Liver (tissue), 9 donors: ENCODE data around the gene FARP1. TPM values are rescaled to one million over a fixed set of nuclear protein-coding genes. Genes with fewer than 3 reads are reported as not detected.
A peak's percentile ranks its signal among the peaks of the same experiment; 100 is the strongest.

ENCODE experiments used
- DNase-seq: peaks from one replicate; pipeline ENCODE4 v3.0.0-alpha.2; 2017; ENCODE audit warnings: low spot score
- H3K27ac ChIP-seq, 2 donors: one replicate each; pipeline ENCODE4 v1.7.0; 2013; ENCODE audit warnings: inconsistent platforms in 2 of 2, low read length in 2 of 2, control low read depth in 1 of 2, low read depth in 1 of 2, mild to moderate bottlenecking in 1 of 2
- H3K27me3 ChIP-seq, 4 donors: one replicate each; pipeline versions ENCODE4 v1.6.1 to v1.7.0; 2013; ENCODE audit warnings: low read length in 3 of 4, inconsistent platforms in 1 of 4, mild to moderate bottlenecking in 1 of 4, moderate library complexity in 1 of 4; ENCODE audit not compliant: control insufficient read depth in 4 of 4, insufficient read depth in 4 of 4
- H3K36me3 ChIP-seq, 4 donors: one replicate each; pipeline versions ENCODE4 v1.6.1 to v1.7.0; 2013; ENCODE audit warnings: low read length in 3 of 4, mild to moderate bottlenecking in 3 of 4, low read depth in 1 of 4, moderate library complexity in 1 of 4; ENCODE audit not compliant: control insufficient read depth in 4 of 4, insufficient read depth in 3 of 4
- H3K4me1 ChIP-seq, 4 donors: one replicate each; pipeline versions ENCODE4 v1.6.1 to v1.7.0; 2013; ENCODE audit warnings: low read length in 3 of 4, mild to moderate bottlenecking in 3 of 4, moderate library complexity in 1 of 4; ENCODE audit not compliant: control insufficient read depth in 4 of 4, insufficient read depth in 4 of 4
- H3K4me3 ChIP-seq, 3 donors: one replicate each; pipeline versions ENCODE4 v1.6.1 to v1.7.0; 2013; ENCODE audit warnings: low read length in 3 of 3, control low read depth in 1 of 3, low read depth in 1 of 3, mild to moderate bottlenecking in 1 of 3
- H3K9ac ChIP-seq, 2 donors: one replicate each; pipeline ENCODE4 v1.7.0; 2013; ENCODE audit warnings: low read length in 2 of 2, mild to moderate bottlenecking in 2 of 2, moderate library complexity in 2 of 2, control low read depth in 1 of 2, low read depth in 1 of 2
- H3K9me3 ChIP-seq, 4 donors: one replicate each; pipeline versions ENCODE4 v1.6.1 to v1.7.0; 2013; ENCODE audit warnings: low read length in 3 of 4; ENCODE audit not compliant: control insufficient read depth in 4 of 4
- ATF3 ChIP-seq: IDR thresholded peaks from 2 replicates; pipeline ENCODE4 v1.6.1; 2016; ENCODE audit warnings: antibody characterized with exemption
- CTCF ChIP-seq: fragments of 150-350 bp; IDR thresholded peaks from 2 replicates; pipeline ENCODE4 v1.5.1; 2017; ENCODE audit warnings: improper control_type of control experiment, low read depth, low read length; ENCODE audit not compliant: missing input control
- EGR1 ChIP-seq, 2 donors: IDR thresholded peaks; 2 replicates each; pipeline ENCODE4 v1.6.1; 2016 to 2018; ENCODE audit warnings: antibody characterized with exemption in 2 of 2, low read depth in 2 of 2
- FOXA1 ChIP-seq: IDR thresholded peaks from 2 replicates; pipeline ENCODE4 v1.6.1; 2016; ENCODE audit warnings: antibody characterized with exemption
- HNF4A ChIP-seq, 2 donors: conservative IDR thresholded peaks; 2 replicates each; pipeline ENCODE4 v1.6.1; 2016; ENCODE audit warnings: antibody characterized with exemption in 2 of 2, mild to moderate bottlenecking in 2 of 2
- MAX ChIP-seq: IDR thresholded peaks from 2 replicates; pipeline ENCODE4 v1.6.1; 2016; ENCODE audit warnings: antibody characterized with exemption
- NR2F2 ChIP-seq: IDR thresholded peaks from 2 replicates; pipeline ENCODE4 v1.6.1; 2016; ENCODE audit warnings: antibody characterized with exemption
- REST ChIP-seq: IDR thresholded peaks from 2 replicates; pipeline ENCODE4 v1.6.1; 2016; ENCODE audit warnings: antibody characterized with exemption, mild to moderate bottlenecking
- RXRA ChIP-seq, 2 donors: IDR thresholded peaks; 2 replicates each; pipeline ENCODE4 v1.6.1; 2017 to 2018; ENCODE audit warnings: antibody characterized with exemption in 2 of 2, mild to moderate bottlenecking in 1 of 2
- YY1 ChIP-seq: IDR thresholded peaks from 2 replicates; pipeline ENCODE4 v1.6.1; 2016; ENCODE audit warnings: antibody characterized with exemption, mild to moderate bottlenecking
- ZBTB33 ChIP-seq: IDR thresholded peaks from 2 replicates; pipeline ENCODE4 v1.6.1; 2016; ENCODE audit warnings: antibody characterized with exemption
- whole genome bisulfite sequencing: extraction: QIAGEN DNeasy Blood & Tissue Kit; methylation state at CpG from one replicate; pipeline ENCODE4 v1.1.7; 2013; 5-methylcytosine and 5-hydroxymethylcytosine counted together
- polyA plus RNA-seq, 2 donors: library from polyadenylated mRNA; stranded (reverse) in 1 of 2; unstranded in 1 of 2; fragments of 200-250 nt in 1 of 2; fragments of >200 nt in 1 of 2; fragmentation: Nextera tagmentation in 1 of 2; extraction: Ambion mirVana in 1 of 2; gene quantifications; one replicate each; pipeline versions ENCODE4 v1.2.1 to v1.2.3, GENCODE V29; 2013 to 2015
- total RNA-seq, 2 donors: library from RNA; depleted of rRNA; stranded (reverse); fragments of >200 nt; gene quantifications; one replicate each; pipeline ENCODE4 v1.2.3, GENCODE V29; 2014
- donor health status: healthy.
- donor health status: healthy.
- donor health status: healthy.
- donor health status: healthy.
- donor health status: healthy.

The FARP1 gene
- total and polyA plus RNA-seq, 4 donors: 28.4 to 62.6 (median 39.8) TPM

GRCh38 chr13:98279473-98280175, 136.7 kb downstream of the FARP1 start:
- no peaks in the 10 kb centered on the region for H3K9me3 ChIP-seq
- 85% methylated on average over 13 of the region's 13 CpGs for WGBS
- no peaks in the 10 kb centered on the region for H3K27me3 ChIP-seq
- H3K36me3 ChIP-seq: no peaks in the 10 kb centered on the region
- TF ChIP-seq MAX (no peak), REST (no peak), ZBTB33 (no peak), RXRA (IDR thresholded peaks at IDR 0.05) (no peak), EGR1 (IDR thresholded peaks at IDR 0.05; ENCODE audit: low read depth in 2 of 2) (no peak), HNF4A (conservative IDR thresholded peaks at IDR 0.05) (no peak), CTCF (no peak), ATF3 (no peak), YY1 (no peak)
- H3K27ac ChIP-seq: no peak overlapping the region
- no peak for DNase-seq
- H3K9ac ChIP-seq: no peak overlapping the region
- no peak overlapping the region for H3K4me3 ChIP-seq
- peaks cover 7 to 24% (median 18%) of the 10 kb centered on the region in 4 donors for H3K4me1 ChIP-seq

- no peaks in the 10 kb centered on the region for H3K9me3 ChIP-seq
- H3K4me1 ChIP-seq: peaks cover 7 to 19% (median 15%) of the 10 kb centered on the region in 4 donors
- H3K27me3 ChIP-seq: no peaks in the 10 kb centered on the region
- TF ChIP-seq NR2F2: peak; percentile 40
- no peak for TF ChIP-seq FOXA1
- no peak overlapping the region for H3K27ac ChIP-seq
- no peak overlapping the region for H3K9ac ChIP-seq
- no peak for DNase-seq
- 68% methylated on average over 10 of the region's 10 CpGs for WGBS
- H3K36me3 ChIP-seq: no peaks in the 10 kb centered on the region
- no peak overlapping the region for H3K4me3 ChIP-seq
Observed at GRCh38 chr13:98280176-98280510, 137.2 kb downstream of the FARP1 start.
